GM18867 (cell line): Measurements from ENCODE around the gene STPG3.

Experiments used
- ATAC-seq: cut with Tn5 transposase; IDR thresholded peaks from one replicate; pipeline ENCODE4 v1.9.1; 2021; ENCODE audit warnings: mild to moderate bottlenecking, moderate library complexity; ENCODE audit not compliant: unreplicated experiment

The STPG3 gene

DNA sequence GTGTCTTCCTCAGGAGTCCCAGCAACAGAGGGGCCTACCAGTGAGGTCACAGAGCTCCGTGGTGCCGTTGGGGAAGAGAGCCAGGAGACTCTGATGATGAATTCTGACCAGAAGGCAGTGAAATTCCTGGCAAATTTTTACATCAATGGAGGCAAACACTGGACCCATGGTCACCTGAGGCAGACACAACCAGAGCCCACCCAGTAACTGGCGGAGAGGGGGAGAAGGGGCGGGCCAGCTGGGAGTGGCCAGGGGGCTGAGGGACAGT, at the start of gene STPG3:
Gene STPG3 (plus strand): TSS at position 93 of the 268 bp plus-strand sequence. CDS start 1 bp downstream, at position 94.
- ATAC-seq: no peak

DNA sequence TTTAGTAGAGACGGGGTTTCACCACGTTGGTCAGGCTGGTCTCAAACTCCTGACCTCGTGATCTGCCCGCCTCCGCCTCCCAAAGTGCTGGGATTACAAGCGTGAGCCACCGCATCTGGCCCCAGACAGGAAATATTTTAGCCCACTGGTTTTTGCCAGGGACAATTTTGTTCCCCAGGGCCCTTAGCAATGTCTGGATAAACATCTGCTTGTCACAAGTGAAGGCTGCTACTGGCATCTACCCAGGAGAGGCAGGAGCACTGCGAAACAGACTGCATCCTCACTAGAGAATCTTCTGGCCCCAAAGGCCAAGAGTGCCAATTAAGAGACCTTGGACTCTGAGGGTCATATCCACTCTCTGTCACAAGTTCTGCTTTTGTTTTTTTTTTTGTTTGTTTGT, 48.1 kb upstream of the STPG3 start:
- ATAC-seq: no peak

DNA sequence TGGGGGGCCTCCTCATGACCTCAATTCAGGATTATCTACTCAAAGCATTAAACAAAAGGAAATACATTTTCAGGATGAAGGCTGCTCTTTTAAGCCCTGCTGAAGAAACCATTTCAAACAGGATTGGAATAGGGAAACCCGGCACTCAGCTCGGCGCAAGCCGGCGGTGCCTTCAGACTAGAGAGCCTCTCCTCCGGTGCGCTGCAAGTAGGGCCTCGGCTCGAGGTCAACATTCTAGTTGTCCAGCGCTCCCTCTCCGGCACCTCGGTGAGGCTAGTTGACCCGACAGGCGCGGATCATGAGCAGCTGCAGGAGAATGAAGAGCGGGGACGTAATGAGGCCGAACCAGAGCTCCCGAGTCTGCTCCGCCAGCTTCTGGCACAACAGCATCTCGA, 46.4 kb upstream of the STPG3 start:
- no peak for ATAC-seq

DNA sequence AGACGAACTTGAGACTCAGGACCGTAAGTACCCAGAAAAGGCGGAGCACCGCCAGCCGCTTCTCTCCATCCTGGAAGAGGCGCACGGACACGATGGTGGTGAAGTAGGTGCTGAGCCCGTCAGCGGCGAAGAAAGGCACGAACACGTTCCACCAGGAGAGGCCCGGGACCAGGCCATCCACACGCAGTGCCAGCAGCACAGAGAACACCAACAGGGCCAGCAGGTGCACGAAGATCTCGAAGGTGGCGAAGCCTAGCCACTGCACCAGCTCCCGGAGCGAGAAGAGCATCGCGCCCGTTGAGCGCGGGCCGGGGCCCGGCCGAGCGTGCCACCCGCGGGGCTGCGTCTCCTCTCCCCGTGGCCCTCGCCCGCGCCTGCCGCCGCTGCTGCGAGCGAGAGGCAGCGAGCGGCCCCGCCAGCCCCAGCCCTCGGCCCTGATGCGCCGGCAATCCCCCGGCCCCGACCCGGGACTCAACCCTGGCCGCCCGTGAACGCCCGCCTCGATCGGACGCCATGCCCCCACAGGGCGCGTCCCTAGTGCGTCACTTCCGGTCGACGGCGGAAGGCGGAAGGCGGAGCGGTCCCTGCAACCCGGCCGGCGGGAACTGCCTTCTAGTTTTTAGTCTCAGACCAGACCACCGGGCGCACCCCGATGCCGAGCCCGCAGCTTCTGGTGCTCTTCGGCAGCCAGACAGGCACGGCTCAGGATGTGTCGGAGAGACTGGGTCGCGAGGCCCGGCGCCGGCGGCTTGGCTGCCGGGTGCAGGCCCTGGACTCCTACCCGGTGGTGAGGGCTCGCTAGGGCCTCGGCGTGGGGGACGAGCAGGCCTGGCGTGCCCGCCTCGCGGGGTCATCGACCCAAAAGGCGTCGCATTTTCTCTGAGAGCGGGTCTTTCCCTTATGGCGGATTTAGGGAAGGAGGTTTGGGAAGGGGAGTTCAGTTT, 45.7 kb upstream of the STPG3 start, which contains the start of the genes NDOR1 and TMEM203:
Gene NDOR1 (plus strand): TSS at position 575 of the 944 bp plus-strand sequence. CDS start 78 bp downstream, at position 653.
Gene TMEM203 (minus strand): TSS at position 523 of the 944 bp plus-strand sequence. CDS start 234 bp downstream, at position 289.
- ATAC-seq: peak; percentile 36

DNA sequence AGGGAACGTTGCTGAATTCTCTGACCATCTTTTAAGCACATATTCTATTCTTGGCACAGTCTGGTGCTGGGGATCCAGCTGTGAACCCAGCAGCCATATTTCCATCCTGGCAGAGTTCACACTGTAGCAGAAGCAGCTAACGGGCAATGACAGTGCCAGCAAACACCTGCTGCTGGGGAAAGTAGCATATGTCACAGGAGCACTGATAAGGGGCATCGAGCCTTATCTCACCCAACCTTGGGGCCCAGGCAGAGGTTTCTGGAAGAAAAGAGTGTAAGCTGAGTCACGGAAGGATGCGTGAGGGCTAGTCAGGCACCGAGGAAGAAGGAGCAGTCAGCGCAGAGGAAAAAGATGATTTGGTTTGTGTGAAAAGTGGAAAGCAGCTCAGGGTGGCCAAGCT, 44.5 kb upstream of the STPG3 start:
- no peak for ATAC-seq

DNA sequence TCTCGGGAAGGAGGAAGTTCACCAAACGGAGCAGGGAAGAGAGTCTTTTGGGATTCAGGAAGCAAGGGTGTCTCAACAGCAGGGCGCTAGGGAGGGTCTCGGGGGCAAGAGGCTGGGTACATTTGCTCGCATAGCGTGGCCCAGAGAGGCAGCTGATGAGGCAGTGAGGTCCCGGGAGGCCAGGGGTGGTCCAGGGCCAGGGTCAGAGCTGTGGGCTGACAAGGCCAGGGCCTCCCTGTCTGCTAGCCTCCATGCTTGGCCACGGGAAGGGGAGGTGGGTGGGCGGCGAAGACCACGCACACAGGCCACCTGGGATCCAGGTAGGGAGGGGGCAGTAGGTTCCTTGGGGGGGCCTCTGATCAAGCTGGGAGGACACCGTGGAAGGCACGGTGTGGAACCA, 39.6 kb upstream of the STPG3 start:
- ATAC-seq: no peak

DNA sequence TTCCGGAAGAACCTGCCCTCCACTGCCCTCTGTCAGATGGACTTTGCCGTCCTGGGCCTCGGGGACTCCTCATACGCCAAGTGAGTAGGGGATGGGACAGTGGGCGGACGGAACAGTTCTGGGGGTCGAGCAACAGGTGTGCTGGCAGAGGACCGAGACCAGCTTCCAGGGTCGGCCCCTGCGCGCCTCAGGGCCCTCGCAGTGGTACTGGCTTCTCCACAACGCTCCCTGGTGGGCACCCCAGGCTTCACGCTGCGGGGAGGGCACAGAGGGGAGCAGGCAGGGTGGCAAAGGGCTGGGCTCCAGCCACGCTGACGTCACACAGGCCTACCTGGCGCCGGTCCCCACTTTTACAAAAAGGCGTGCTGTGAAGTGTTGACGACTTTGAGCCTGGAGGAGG, 38.6 kb upstream of the STPG3 start:
- ATAC-seq: no peak

DNA sequence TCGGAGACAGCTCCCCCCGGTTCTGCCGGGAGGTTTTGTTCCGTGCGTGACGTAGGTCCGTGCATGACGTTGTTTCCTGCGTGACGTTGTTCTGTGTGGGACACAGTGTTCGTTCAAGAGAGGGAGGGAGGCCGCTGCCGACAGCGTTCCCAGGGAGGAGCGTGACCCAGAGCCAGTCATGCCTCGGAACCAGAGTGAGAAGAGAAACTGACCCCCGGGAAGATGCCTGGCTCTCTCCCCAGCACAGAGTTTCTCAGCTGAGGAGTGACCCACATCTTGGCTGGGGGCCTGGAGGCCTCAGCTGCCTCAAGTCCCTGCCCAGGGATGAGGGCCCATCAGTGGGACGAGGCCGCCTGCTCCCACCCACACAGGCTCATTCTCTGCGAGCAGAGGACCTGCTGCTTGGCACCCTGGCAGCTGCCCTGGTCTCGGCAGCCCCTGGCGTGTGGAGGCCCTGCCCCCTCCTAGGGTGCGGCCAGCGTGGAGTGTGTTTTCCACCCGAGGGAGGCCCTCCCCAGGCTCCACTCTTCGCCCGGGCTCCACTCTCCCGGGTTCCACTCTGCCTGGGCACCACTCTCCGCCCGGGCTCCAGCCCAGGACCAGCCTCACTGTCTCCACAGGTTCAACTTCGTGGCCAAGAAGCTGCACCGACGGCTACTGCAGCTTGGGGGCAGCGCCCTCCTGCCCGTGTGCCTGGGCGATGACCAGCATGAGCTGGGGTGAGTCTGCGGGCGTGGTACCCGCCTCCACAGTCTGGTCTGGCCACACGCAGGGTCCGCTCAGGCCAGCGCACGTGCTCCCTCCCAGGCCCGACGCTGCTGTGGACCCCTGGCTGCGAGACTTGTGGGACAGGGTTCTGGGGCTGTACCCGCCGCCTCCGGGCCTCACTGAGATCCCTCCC, 37.7 kb upstream of the STPG3 start:
- ATAC-seq: no peak

DNA sequence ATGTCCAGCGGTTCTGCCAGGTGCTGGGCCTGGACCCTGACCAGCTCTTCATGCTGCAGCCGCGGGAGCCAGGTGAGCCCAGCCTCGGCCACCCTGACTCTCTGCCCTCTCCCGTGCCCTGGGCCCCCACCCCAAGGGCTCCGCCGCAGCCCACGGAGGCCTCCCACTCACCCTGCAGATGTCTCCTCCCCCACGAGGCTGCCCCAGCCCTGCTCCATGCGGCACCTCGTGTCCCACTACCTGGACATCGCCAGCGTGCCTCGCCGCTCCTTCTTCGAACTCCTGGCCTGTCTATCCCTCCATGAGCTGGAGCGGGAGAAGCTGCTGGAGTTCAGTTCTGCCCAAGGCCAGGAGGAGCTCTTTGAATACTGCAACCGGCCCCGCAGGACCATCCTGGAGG, 36.5 kb upstream of the STPG3 start:
- no peak for ATAC-seq

DNA sequence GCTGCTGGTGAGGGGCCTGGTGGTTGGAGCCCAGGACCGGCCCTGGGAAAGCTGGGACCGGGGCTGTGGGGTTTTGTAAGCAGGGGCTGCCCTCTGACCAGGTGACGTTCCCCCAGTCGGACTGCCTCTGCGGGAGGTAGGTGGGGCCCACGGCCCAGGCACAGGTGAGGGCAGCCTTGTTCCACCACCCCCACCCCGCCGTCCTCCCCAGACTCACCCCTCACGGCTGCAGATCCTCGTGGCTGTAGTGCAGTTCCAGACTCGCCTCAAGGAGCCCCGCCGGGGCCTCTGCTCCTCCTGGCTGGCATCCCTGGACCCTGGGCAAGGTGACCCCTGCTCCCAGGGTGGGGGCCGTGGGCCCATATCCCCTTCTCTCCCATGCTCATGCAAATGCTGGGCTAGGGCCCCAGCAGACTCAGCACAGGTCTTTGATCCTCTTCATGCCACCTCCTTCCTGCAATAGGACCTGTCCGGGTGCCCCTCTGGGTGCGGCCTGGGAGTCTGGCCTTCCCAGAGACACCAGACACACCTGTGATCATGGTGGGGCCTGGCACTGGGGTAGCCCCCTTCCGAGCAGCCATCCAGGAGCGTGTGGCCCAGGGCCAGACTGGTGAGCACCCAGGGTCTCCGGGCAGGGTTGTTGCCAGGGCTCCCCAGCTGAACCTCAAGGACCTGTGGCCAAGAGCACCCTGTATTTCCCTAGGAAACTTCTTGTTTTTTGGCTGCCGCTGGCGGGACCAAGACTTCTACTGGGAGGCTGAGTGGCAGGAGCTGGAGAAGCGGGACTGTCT, 35.7 kb upstream of the STPG3 start:
- ATAC-seq: no peak

DNA sequence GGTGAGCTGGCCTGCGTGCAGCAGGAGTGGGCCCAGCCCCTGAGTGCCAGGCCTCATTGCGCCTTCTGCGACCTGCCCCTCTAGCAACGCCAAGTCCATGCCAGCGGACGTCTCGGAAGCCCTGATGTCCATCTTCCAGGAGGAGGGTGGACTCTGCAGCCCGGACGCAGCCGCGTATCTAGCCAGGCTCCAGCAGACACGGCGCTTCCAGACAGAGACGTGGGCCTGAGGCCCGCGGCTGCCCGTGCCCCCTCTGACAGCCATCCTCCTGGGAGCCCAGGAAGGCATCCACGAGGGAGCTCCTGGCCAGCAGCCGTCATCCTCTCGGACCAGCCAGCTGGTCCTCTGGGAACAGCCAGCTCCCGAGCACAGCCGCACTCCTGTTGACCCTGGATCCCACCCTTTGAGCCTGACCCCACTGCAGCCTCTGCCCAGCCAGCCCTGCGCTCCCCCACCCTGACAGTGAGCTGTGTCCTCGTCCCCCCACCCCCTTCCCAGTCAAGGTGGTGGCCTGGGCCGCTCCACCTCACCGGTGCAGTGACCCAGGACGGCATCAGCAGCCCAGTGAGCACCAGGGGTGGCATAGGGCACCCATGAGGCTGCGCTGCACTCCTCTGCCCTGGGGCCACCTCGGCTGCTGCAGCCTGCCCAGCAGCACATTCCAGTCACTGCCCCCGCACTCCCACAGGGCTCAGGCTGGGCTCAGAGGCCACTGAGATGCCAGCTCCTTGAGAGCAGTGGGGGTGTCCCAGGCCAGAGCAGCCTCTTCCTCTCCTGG, 34.7 kb upstream of the STPG3 start:
- no peak for ATAC-seq

DNA sequence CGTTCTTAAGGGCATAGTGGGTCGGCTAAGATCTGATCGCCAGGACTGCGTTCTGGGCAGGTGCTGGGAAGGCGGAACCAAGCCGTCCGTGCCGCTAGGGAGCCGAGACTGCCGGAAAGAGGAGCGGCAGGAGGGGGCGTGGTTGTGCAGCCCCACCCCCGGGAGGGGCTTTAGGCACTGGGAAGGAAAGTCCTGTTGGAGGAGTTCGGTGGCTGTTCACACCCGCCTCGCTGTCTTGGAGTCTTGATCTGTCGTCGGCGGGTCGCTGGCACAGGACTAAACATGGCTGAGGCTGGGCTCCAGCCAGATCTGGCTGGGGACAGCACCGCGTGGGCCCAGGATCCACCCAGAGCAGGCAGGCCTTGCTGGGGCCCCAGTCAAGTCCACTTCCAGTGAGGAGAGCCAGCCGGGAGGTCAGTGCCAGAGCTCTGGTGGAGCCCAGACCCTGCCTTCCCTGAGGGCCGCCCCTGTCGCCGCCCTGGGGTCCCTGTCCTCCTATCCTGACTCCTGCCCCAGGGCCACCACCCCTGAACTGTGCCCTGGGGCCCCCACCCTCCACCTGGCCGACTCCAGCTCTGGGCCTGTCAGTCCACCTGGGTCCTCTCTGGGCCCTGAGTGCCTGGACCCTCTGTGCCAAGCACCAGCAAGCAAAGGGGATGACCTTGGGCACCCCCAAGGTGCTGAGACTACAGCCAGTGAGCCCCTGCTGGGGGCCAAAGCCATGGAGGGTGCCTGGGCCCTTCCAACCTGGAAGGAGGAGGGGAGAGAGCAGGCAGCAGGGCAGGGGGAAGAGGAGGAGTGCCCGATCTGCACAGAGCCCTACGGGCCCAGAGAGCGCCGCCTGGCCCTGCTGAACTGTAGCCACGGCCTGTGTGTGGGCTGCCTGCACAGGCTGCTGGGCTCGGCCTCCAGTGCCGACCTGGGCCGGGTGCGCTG, 33.5 kb upstream of the STPG3 start:
- ATAC-seq: no peak

DNA sequence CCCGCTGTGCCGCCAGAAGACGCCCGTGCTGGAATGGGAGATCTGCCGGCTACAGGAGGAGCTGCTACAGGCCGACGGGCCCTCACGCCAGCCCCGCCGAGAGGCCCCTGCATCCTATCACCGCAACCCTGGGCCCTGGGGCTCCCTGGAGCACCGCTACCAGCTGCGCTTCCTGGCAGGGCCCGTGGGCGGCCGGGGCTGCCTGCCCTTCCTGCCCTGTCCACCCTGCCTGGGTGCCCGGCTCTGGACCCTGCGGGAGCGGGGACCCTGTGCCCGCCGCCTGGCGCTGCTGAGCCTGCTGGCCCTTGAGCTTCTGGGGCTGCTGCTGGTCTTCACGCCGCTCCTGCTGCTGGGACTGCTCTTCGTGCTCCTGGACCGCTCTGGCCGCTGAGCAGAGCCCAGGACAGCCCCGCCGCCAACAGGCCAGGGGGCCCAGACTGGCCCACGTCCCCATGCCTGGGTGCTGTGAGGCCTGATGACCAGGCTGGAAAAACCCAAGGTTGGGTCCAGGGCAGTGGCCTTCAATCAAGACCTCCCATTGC, 32.8 kb upstream of the STPG3 start:
- no peak for ATAC-seq

DNA sequence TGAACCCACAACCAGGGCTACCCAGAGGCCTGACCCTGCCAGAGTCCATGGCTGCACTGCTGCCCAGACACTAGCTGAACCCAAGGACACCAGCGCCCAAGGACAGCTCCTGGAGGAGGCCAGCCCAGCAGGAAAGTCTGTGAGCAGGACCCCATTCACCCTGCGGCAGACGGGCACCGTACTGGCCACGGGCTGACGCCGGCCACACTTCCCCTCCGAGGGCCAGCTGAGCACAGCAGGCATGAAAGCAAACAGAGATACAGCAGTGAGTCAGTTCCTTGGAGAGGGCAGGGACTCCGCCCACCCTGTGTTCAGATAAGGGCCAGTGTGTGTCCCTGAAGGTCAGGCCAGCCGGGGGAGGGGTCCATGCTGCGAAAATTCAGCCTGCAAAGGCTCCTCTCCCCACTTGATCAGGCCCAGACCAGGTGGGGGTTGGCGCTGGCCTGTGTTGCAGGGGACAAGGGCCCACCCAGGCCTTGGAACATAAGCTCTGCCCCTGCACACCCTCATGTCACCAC, 32.3 kb upstream of the STPG3 start:
- ATAC-seq: no peak

DNA sequence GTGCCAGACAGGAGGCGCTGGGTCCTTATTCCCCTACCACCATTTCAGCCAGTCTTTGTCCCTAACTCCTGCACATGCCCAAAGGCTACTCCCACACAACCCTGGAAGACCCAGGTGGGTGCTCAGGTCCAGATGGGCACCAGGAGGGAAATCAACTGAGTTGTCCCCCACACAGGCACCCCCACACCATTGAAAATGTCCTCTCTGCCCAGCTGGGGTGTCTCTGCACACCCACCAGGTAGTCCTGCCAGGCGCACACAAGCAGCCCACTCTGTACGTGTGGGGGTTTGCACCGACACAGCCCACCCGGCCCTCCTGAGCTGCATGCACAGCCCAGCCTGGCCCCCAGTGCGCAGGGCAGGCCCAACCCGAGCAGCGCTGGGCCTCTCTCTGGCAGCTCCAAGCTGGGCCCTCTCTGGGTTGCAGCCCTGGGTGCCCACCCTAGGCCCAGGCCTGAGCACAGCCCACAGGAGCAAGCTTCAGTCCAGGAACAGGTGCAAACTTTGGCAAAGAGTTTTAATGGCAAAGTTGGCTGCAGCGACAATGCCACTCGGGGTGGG, 31.2 kb upstream of the STPG3 start:
- ATAC-seq: no peak

DNA sequence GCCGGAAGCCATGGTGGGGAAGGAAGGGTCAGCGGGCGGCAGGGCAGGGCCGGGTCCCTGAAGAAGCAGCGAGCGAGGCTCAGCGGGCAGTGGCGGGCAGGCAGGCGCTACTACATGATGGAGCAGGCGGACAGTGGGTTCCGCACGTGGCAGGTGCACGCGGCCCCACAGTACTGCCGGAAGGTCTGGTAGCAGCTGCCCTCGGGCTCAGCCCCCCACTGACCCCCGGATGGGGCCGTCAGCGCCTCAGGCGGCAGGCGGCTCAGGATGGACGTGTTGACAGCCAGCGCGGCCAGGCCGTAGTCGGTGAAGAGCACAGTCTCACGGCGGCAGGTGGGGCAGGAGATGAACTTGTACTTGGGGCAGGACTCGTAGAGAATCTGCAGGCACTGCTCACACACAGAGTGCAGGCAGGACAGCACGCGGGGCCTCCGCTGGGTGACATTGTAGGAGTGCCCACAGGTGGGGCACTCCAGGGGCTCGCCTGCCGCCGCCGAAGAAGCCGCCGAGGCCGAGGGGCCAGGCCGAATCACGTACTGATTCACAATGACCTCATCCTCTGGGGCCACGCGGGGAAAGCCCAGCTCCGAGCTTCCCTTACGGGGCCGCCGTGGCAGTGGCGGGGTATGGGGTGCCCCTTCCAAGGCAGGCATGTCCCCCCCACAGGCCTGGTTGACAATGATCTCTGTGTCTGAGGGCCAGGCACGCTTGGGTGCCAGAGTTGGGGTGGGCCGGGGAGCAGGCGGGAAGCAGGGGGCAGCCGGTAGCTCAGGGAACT, 30.6 kb upstream of the STPG3 start:
- ATAC-seq: no peak

DNA sequence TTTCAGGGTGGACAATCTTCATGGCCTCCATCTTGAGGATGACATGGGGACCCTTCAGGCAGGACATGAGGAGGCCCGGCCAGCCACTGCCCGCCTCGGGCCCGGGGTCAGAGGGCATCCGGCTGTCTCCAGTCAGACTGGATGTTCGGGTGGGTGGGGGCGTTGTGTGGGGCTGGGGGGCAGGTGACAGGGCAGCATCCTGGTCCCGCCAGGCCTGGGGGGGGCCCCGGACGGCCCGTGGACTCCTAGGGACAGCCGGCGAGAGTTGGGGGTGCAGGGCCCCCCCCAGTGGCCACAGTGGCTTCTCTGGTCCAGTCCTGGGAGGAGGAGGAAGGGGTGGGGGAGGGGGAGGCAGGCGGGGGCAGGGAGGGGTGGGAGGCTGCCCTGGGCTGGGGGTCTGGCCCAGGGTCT, 30.0 kb upstream of the STPG3 start:
- no peak for ATAC-seq
